ENCODE data around the gene CDK19.

GRCh38 chr6:110628330-110628729, 186.9 kb downstream of the CDK19 start:
- TF ChIP-seq POLR2A (IDR thresholded peaks at IDR 0.05) (no peak), CTCF (IDR thresholded peaks at IDR 0.05) (no peak)

Measured in right lobe of liver (tissue), 4 donors.